Coronary artery (tissue), 2 donors: Measurements from ENCODE around the gene RPS17.
A peak's percentile ranks its signal among the peaks of the same experiment; 100 is the strongest.

Experiments used
- DNase-seq: peaks from one replicate; pipeline ENCODE4 v3.0.0-alpha.2; 2017; ENCODE audit warnings: low spot score
- H3K27ac ChIP-seq, 2 donors: fragments of 200-600 bp; sonication (generic); one replicate each; pipeline ENCODE4 v1.5.1; 2016 to 2019
- H3K4me3 ChIP-seq: fragments of 200-600 bp; sonication (generic); 2 replicates; pipeline ENCODE4 v1.5.1; 2016; ENCODE audit warnings: mild to moderate bottlenecking, moderate library complexity
- TF ChIP-seq, protein P1 (sequence below): fragments of 200-600 bp; sonication (generic); IDR thresholded peaks from one replicate; pipeline ENCODE4 v1.5.1; 2019; ENCODE audit warnings: antibody characterized with exemption

Gene RPS17

DNA sequence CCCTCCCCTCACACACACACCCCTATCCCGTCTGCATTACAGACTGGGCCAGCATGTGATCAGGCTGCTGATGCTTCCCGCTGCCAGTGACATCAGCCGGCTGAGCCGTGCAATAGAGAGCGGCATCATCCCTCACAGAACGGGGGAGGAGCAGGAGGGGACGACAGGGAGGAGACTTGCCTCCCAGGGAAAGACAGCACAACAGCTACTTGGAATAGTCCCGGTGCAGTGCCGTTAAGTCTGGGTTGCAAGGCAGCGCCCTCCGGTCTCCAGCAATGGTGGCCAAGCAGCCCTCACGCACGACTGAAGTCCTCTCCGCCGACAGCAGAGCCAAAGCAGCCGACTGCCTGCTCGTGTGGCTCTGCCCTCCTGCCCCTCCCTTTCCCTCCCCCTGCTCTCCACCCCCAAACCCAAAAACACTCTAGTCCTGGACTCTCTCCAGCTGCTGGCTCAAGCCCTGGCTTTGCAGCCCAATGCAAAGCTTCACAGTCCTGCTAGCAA, 31.5 kb upstream of the RPS17 start:
- Histone ChIP-seq H3K27ac (peak overlapping the region; percentile 70 to 84), H3K4me3 (peak overlapping the region; percentile 73)
- TF ChIP-seq, protein P1, sequence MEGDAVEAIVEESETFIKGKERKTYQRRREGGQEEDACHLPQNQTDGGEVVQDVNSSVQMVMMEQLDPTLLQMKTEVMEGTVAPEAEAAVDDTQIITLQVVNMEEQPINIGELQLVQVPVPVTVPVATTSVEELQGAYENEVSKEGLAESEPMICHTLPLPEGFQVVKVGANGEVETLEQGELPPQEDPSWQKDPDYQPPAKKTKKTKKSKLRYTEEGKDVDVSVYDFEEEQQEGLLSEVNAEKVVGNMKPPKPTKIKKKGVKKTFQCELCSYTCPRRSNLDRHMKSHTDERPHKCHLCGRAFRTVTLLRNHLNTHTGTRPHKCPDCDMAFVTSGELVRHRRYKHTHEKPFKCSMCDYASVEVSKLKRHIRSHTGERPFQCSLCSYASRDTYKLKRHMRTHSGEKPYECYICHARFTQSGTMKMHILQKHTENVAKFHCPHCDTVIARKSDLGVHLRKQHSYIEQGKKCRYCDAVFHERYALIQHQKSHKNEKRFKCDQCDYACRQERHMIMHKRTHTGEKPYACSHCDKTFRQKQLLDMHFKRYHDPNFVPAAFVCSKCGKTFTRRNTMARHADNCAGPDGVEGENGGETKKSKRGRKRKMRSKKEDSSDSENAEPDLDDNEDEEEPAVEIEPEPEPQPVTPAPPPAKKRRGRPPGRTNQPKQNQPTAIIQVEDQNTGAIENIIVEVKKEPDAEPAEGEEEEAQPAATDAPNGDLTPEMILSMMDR: no peak
- peak; percentile 80 for DNase-seq

DNA sequence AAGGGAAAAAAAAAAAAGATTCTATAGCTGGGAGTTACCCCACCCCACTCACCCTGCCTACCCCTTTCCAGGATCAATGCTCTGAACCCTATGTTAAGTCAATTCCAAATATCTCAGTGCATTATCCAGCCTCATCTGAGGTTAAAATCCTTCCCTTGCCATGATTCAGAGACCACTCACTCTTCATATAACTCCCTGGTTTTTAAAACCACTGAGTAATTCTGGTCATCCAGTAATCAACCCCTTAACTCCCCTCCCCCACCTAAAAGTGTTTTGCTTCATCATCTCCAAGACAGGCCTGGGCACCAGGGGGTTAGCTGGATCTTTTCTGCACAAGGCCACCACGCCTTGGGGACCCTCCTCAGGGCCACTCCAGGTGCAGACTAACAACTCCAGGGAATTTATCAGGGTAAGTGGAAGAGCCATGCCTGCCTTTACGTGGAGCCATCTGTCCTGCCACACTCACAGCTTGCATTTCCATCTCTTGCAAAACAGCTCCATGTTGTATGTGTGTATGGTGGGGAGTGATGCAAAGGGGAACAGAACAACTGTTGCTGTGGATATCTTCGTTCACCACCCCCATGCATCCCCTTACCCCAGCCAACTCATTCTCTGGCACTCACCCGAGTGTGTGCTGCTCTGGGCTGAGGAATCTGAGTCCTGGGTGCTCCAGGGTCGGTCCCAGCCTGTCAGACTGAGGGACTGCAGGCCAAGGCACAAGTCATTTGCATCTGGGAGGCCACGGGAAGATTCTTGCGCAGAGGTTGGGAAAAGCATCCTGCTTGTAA, 30.7 kb upstream of the RPS17 start:
- no peak for DNase-seq
- TF ChIP-seq, protein P1: no peak
- Histone ChIP-seq H3K4me3 (peak overlapping the region; percentile 73), H3K27ac (peak overlapping the region; percentile 70 to 84)

DNA sequence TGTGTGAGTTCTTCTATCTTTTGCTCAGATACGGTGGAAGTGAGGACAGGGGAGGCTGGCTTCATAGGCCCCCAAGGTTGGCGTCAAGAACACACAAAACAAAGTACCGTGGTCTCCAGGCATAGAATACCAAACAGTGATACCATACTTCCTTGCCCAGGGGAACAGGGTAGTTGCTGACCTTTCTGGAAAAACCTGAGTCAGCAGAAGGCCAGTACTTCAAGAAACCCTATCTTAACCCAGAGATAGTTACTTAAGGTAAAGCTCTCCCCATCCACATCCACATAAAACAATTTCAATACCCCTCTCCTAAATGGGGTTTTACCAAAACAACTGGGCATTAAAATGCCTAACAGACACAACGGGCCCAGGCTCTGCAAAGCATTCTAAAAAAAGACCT, 29.6 kb upstream of the RPS17 start:
- Histone ChIP-seq H3K27ac (no peak overlapping the region), H3K4me3 (no peak overlapping the region)
- TF ChIP-seq, protein P1: no peak
- DNase-seq: no peak

DNA sequence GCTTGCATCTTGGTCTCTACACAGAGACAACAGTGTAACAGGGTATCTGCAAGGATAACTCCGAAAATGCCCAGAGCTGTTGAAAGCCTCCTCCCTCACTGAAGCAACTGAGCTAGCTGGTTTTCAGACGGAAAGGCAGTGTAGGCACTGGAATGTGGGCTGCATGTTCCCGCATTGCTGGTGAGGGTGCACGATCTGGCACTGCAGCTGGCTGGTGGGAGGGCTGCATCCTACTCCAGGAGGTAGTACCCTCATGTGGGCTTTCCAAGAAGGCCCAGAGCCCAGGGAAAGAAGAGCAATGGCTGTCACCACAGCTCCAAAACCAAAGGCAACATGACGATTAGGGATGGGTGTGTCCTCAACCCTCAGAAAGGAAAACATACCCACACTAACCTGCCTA, 28.7 kb upstream of the RPS17 start:
- no peak for DNase-seq
- TF ChIP-seq, protein P1: no peak
- Histone ChIP-seq H3K4me3 (no peak overlapping the region), H3K27ac (no peak overlapping the region)

GRCh38 chr15:82567661-82568060, 27.4 kb upstream of the RPS17 start:
- DNase-seq: no peak
- TF ChIP-seq, protein P1: no peak
- no peak overlapping the region for H3K27ac ChIP-seq
- H3K4me3 ChIP-seq: no peak overlapping the region

DNA sequence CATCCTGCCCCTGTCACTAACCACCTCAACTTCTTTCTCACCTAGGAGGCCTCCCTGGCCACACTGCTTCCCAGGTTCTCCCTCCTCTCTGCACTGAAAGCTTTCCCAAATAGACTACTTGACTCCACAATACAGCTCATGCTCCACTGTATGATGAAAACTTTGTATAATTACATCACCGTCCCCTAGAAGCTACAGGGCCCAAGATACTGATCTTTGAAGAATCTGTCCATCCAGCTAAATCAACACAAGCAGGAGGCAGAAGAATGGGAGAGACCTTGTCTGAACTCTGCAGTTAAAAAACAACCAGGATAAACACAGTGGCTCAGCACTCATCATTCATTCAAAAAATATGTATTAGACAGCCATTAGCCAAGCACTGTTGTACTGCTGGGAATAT, 26.4 kb upstream of the RPS17 start:
- DNase-seq: no peak
- no peak overlapping the region for H3K27ac ChIP-seq
- H3K4me3 ChIP-seq: no peak overlapping the region
- TF ChIP-seq, protein P1: no peak

DNA sequence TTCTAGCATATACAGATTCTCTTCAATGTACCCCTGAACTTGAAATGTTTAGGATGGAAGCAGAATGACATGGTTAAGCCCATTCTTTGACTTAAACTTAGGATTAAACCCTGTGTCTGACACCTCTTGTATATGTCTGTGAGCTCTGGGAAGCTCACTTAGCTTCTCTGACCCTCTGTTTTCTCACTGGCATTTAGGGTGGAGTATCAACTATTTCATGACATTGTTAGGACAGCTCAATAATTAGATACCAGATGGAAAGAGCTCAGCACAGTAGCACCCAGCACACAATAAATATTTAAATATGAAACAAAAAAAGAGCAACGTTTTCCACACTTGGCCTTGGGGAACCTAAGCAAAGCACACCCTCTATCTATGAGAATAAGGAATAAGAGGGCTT, 18.2 kb upstream of the RPS17 start:
- TF ChIP-seq, protein P1: no peak
- no peak for DNase-seq
- Histone ChIP-seq H3K4me3 (no peak overlapping the region), H3K27ac (no peak overlapping the region)
